GM12865 (cell line): Measurements from ENCODE around the gene NYAP2.

ENCODE experiments used
- DNase-seq: peaks from one replicate; pipeline ENCODE4 v3.0.0; 2010; ENCODE audit warnings: low read depth
- H3K4me3 ChIP-seq: 2 replicates; pipeline ENCODE4 v1.5.1; 2011; ENCODE audit warnings: mild to moderate bottlenecking, low read depth, low read length, control low read depth
- TF ChIP-seq, protein P1 (sequence below): IDR thresholded peaks from 2 replicates; pipeline ENCODE4 v1.5.1; 2011; ENCODE audit warnings: low read length, control low read depth, low read depth, inconsistent platforms; ENCODE audit not compliant: insufficient read depth; ENCODE audit errors: missing control alignments

NYAP2 gene

DNA sequence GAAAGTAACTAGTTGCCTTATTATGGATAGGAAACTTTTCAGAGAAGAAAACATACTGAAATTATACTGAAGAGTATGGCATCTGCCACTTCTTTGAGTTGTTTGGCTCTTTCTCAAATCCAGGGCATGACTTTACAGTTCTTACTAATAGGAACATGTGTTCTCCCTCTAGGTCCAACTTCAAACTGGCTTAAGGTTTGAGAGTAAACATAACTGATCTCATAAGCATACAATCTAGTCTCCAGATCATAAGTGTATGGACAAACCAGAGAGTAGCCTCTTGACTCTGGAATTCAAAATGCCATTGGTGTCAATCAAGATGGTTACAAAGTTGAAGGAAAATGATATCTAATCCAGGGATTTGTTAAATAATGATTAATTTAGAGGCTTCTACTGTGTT, 101.5 kb downstream of the NYAP2 start:
- TF ChIP-seq, protein P1, sequence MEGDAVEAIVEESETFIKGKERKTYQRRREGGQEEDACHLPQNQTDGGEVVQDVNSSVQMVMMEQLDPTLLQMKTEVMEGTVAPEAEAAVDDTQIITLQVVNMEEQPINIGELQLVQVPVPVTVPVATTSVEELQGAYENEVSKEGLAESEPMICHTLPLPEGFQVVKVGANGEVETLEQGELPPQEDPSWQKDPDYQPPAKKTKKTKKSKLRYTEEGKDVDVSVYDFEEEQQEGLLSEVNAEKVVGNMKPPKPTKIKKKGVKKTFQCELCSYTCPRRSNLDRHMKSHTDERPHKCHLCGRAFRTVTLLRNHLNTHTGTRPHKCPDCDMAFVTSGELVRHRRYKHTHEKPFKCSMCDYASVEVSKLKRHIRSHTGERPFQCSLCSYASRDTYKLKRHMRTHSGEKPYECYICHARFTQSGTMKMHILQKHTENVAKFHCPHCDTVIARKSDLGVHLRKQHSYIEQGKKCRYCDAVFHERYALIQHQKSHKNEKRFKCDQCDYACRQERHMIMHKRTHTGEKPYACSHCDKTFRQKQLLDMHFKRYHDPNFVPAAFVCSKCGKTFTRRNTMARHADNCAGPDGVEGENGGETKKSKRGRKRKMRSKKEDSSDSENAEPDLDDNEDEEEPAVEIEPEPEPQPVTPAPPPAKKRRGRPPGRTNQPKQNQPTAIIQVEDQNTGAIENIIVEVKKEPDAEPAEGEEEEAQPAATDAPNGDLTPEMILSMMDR = no peak
- no peak for DNase-seq
- no peak overlapping the region for H3K4me3 ChIP-seq

DNA sequence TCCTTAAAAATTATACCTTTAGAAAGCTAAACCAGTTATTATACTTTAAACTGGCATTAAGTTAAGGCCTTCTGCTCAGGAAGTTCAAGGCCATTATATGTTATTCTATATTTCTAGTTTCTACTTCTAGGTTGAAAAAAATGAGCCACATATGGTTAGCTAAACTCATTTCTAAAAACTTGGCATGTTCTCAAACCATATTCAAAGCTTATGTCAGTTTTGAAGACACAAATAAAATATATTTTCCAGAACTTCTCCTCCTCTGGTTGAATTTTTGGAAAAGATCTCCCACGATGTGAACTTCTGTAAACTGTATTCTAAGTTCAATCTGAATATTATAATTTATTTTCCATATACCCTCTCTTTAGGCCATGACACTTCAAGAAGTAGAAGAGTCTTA, 103.5 kb downstream of the NYAP2 start:
- TF ChIP-seq, protein P1 = no peak
- no peak for DNase-seq
- no peak overlapping the region for H3K4me3 ChIP-seq

DNA sequence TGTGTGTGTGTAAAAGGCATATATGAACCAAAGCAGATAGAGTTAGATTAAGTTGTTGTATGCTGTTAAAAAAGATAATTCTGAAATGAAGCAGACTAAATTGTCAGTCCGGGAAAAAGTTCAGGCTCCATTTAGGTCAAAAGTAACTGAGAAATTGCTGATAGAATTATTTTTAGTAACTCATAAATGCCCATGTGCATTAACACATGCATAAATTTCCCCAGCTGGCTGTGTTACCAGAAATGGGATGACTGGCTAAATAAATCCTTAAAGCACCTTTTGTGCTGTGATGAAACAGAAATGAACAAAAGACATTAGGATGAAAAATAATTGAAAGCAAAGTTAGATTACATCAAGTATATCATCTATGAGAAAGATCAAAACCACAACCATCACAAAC, 111.3 kb downstream of the NYAP2 start:
- DNase-seq = no peak
- no peak overlapping the region for H3K4me3 ChIP-seq

DNA sequence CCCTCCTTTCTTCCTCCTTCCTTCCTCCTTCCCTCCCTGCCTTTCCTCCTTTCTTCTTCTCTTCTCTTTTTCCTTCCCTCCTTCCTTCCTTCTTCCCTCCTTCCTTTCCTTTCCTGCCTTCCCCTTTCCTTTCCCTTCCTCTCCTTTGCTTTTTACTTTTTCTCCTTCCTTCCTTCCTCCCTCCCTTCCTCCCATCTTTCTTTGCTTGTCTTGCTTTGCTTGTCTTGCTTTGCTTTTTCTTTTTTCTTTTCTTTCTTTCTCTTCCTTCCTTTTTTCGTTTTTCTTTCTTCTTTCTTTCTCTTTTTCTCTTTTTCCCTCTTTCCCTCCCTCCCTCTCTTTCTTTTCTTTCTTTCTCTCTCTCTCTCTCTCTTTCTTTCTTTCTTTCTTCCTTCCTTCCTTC, 113.0 kb downstream of the NYAP2 start:
- no peak overlapping the region for H3K4me3 ChIP-seq
- no peak for DNase-seq
- TF ChIP-seq, protein P1 = no peak

More for the DNA sequence above, 111.3 kb downstream of the NYAP2 start:
- TF ChIP-seq, protein P1 = no peak

DNA sequence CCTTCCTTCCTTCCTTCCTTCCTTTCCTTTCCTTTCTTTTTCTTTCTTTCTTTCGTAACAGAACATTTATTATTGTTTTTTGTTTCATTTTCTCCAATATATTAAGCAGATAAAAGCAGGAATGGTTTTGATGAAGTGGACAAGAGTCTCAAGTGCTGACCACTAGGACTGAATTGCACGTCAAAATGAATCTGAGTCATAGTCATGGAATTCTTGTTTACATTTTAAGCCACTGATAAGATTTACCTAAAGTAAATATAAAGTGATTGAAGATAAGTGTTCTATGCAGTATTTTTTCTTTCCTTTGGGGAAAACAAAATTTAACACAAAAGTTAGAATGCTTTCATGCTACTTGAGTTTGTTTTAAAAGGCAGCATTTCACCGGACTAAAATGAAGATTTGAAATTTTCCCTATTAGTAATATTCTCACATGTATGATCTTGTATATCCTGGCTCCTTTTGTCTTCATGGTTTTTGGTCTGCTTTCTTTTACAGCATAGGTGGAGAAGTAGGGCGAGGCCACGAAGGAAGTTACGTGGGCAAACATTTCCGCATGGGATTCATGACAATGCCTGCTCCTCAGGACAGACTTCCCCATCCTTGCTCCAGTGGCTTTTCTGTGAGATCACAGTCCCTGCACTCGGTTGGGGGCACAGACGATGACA, 113.5 kb downstream of the NYAP2 start:
- DNase-seq = no peak
- TF ChIP-seq, protein P1 = no peak
- H3K4me3 ChIP-seq = no peak overlapping the region

DNA sequence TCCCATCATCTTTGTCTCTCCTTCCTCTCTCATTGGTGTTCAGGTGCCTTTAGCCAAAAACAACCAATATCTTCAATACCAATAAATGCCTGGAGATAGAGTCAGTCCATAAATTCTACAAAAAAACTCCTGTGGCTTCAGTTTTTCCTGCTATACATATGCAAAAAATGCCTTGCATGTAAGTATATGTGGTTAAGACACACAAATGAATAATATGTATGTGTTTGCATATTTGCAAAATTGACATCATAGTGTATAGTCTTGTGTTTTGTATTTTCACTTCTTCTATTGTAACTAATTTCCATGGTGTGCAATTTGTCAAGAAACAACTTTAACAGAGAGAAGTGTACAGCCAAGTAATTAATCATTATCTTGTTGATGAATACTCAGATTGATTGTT, 115.5 kb downstream of the NYAP2 start:
- DNase-seq = no peak
- no peak overlapping the region for H3K4me3 ChIP-seq
- TF ChIP-seq, protein P1 = no peak
